GM19438 (cell line): Measurements from ENCODE around the gene MRTFA.

Source experiments
- ATAC-seq: cut with Tn5 transposase; IDR thresholded peaks from one replicate; pipeline ENCODE4 v1.9.1; 2021; ENCODE audit warnings: low read depth; ENCODE audit not compliant: unreplicated experiment

The MRTFA gene

DNA sequence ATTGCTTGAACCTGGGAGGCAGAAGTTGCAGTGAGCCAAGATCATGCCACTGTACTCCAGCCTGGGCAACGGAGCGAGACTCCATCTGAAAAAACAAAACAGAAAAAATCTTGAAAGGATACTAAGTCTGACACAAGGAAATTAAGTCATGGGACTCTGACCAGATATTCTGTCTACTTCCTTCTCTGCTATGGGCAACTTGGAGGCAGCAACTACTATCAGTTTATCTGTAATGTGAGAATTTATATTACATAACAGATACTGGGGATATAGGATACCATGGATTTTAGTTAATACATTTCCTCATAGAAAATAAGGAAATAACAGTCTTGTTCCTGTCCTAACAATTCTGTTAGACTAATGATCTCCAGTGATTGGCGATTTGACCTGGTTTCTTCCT is 267.7 kb downstream of the MRTFA start:
- no peak for ATAC-seq

DNA sequence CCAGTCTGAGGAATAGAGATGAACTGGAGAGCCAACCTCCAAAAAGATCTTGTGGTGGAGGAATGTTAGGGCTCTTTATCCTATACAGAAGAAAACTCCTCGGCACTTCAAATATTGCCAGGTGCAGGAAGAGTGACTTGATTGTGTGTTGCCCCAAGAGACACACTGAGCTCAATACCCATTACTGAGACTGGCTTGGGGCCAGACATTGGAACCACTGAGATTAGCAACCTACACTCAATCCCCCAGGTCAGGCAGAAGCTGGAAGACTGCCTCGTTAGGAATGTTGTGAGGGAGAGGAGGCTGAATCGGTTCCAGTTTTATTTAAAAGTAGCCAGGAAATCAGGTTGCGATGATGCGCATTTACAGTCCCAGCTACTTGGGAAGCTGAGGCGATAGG is 268.5 kb downstream of the MRTFA start:
- ATAC-seq = no peak

DNA sequence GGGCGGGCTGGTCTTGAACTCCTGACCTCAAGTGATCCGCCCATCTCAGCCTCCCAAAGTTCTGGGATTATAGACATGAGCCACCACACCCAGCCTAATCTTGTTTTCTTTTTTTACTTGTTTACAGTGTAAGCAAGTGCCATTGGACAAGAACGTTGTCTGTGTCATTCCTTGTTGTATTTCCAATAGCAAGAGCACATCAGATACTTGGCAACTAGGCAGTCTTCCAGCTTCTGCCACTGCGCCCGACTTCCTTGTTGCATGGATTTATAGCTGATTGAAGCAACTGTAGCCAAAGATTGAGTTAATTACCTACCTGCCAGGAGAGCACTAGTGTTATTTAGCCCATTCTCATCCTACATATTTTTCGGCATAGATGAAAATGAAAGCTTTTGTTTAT is 269.2 kb downstream of the MRTFA start:
- ATAC-seq = no peak

DNA sequence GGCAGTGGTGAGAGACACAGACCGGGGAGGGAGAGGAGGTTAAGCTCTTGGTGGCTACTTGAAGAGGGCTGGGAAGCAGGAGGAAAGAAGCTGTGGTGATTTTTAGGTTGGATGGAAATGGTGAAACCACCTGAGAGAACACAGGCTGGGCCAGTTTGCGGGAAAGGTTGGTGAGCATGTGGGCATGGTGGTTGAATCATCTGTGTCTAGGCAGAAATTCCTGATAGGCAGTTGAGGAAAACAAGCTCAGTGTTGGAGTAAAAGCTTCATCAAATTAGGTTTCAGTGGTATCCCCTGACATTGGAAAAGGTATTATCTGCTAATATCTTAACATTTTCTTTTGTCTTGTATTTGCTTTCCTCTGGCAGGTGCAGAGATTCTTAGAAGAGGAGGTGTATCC is 270.5 kb downstream of the MRTFA start:
- no peak for ATAC-seq

DNA sequence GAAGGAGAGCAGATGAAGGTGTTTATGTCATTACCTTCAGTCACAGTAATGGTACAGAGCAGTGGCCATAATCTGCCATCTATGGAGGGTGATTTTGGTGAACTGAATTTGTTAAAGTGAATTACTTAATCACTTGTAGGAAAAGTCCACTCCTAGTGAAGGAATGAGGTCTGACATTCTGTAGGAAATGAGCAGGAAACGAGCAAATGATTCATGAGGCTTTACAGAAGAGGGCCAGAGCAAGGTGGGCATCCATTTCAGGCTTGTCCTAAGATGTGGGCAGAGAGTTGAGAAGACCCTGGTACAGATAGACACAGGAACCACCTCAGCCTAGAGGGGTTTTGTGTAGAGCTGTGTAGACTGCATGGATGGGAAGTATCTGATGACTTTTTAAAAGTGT is 272.1 kb downstream of the MRTFA start:
- no peak for ATAC-seq

DNA sequence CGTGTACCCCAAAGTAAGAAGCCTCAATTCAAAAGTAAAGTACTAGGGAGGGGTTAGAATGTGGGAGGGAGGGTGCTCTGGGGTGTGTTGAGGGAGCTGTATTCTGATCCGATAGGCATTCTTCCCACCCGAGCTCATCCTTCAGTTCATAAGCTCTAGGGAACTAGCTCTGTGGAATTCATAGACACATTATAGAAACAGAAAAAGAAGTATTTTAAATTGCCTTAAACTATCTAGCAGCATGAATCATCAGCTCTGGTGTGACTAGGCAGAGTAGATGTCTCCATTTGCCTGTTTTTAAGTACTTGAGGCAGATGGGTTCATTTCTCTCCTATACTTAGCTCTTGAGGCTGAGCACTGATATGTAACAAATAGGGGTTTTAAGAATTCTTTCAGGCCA is 273.5 kb downstream of the MRTFA start:
- no peak for ATAC-seq

DNA sequence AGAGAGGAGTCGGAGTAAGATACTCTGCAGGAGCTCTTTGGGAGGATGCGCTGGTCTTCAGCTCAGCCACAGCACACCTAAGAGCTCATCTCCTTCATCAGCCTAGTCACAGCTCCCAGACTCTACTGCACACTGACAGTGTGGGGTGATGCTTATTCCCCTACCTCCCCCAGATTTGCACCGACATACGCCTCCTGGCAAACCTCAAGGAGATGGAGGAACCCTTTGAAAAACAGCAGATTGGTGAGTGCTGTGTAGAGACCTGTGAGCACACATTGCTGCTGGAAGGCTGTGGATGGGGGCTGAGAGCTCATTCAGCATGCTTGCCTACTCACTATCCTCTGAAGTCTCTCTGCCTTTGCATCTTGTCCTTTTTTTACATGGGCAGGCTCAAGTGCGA is 275.4 kb downstream of the MRTFA start:
- no peak for ATAC-seq
